Sigmoid colon (tissue), 7 donors: ENCODE measurements around the gene SIDT1. TPM values are rescaled to one million over a fixed set of nuclear protein-coding genes. Genes with fewer than 3 reads are reported as not detected.

Experiments used
- DNase-seq: peaks from one replicate; pipeline ENCODE4 v3.0.0-alpha.2; 2019
- H3K27ac ChIP-seq, 4 donors: fragments of 200-600 bp; sonication (generic); one replicate each; pipeline ENCODE4 v1.5.1; 2016 to 2019; ENCODE audit warnings: mild to moderate bottlenecking in 1 of 4
- H3K27me3 ChIP-seq, 3 donors: fragments of 200-600 bp; sonication (generic); one replicate each; pipeline ENCODE4 v1.5.1; 2019; ENCODE audit warnings: mild to moderate bottlenecking in 1 of 3
- H3K36me3 ChIP-seq, 4 donors: fragments of 200-600 bp; sonication (generic); one replicate each; pipeline ENCODE4 v1.5.1; 2016 to 2019
- H3K4me1 ChIP-seq, 4 donors: fragments of 200-600 bp; sonication (generic); one replicate each; pipeline ENCODE4 v1.5.1; 2017 to 2019
- H3K4me3 ChIP-seq, 4 donors: fragments of 200-600 bp; sonication (generic); one replicate each; pipeline ENCODE4 v1.5.1; 2017 to 2019; ENCODE audit warnings: mild to moderate bottlenecking in 2 of 4, moderate library complexity in 1 of 4
- H3K9me3 ChIP-seq, 4 donors: fragments of 200-600 bp in 3 of 4; sonication (generic) in 3 of 4; one replicate each; pipeline versions ENCODE4 v1.5.1 to v1.6.1; 2013 to 2019
- CTCF ChIP-seq, 4 experiments: fragments of 450-650 bp in 3 of 4; fragments of 200-600 bp in 1 of 4; IDR thresholded peaks; one replicate each; pipeline ENCODE4 v1.5.1; 2016 to 2019; ENCODE audit warnings: antibody characterized with exemption in 4 of 4, mild to moderate bottlenecking in 3 of 4, moderate library complexity in 2 of 4
- EP300 ChIP-seq, 4 donors: sonication (generic); formaldehyde crosslinking; IDR thresholded peaks; one replicate each; pipeline ENCODE4 v1.6.1; 2017; ENCODE audit warnings: antibody characterized with exemption in 4 of 4
- POLR2A ChIP-seq, 2 donors: fragments of 450-650 bp; IDR thresholded peaks; one replicate each; pipeline ENCODE4 v1.6.1; 2016; ENCODE audit warnings: antibody characterized with exemption in 2 of 2, mild to moderate bottlenecking in 2 of 2, moderate library complexity in 2 of 2
- POLR2AphosphoS5 ChIP-seq, 4 donors: sonication (generic); formaldehyde crosslinking; IDR thresholded peaks; one replicate each; pipeline ENCODE4 v1.6.1; 2017; ENCODE audit warnings: antibody characterized with exemption in 4 of 4
- WGBS, 2 donors: extraction: QIAGEN DNeasy Blood & Tissue Kit; methylation state at CpG; one replicate each; pipeline ENCODE4 v1.1.7; 2013; 5-methylcytosine and 5-hydroxymethylcytosine counted together
- intact Hi-C: fragments of 100-400 bp; cut with DNase I; formaldehyde crosslinking; loops from one replicate; pipeline ENCODE4 v1.15.1; 2023
- polyA plus RNA-seq, 3 donors: library from polyadenylated mRNA; stranded (reverse); fragments of 200-250 nt; gene quantifications; one replicate each; pipeline ENCODE4 v1.2.3, GENCODE V29; 2013
- total RNA-seq, 4 donors: library from RNA; depleted of rRNA; stranded (reverse); fragments of >200 nt; gene quantifications; one replicate each; pipeline ENCODE4 v1.1.0, GENCODE V29; 2016
- donor health status: healthy with polysubstance abuse.
- donor health status: Bipolar disorder and iron deficiency.
- donor health status: healthy.

SIDT1 gene
- total and polyA plus RNA-seq, 7 donors: 0.49 to 16.7 (median 1.4) TPM

GRCh38 chr3:113637756-113638155, 105.4 kb downstream of the SIDT1 start:
- Histone ChIP-seq H3K4me3 (no peak overlapping the region), H3K27ac (no peak overlapping the region), H3K27me3 (no peaks in the 10 kb centered on the region), H3K36me3 (no peaks in the 10 kb centered on the region), H3K9me3 (no peaks in the 10 kb centered on the region), H3K4me1 (no peaks in the 10 kb centered on the region)
- TF ChIP-seq CTCF (IDR thresholded peaks at IDR 0.05): no peak
- no peak for TF ChIP-seq POLR2AphosphoS5 (IDR thresholded peaks at IDR 0.05)
- TF ChIP-seq POLR2A (IDR thresholded peaks at IDR 0.05): no peak
- no peak for TF ChIP-seq EP300 (IDR thresholded peaks at IDR 0.05)
- WGBS, 2 donors: 96 to 97% methylated on average over 14 of the region's 14 CpGs
- intact Hi-C loops: no loop called here
- no peak for DNase-seq

GRCh38 chr3:113638910-113639309, 106.6 kb downstream of the SIDT1 start:
- intact Hi-C loops: no loop called here

GRCh38 chr3:113643583-113643982, 111.2 kb downstream of the SIDT1 start:
- TF ChIP-seq EP300 (IDR thresholded peaks at IDR 0.05): no peak
- no peak for TF ChIP-seq POLR2AphosphoS5 (IDR thresholded peaks at IDR 0.05)
- TF ChIP-seq POLR2A (IDR thresholded peaks at IDR 0.05): no peak
- TF ChIP-seq CTCF (IDR thresholded peaks at IDR 0.05): no peak
- Histone ChIP-seq H3K4me1 (peaks cover 0 to 13% (median 4%) of the 10 kb centered on the region in 4 donors), H3K9me3 (peaks cover 0 to 5% (median 0%) of the 10 kb centered on the region in 4 donors), H3K4me3 (no peak overlapping the region), H3K27me3 (no peaks in the 10 kb centered on the region), H3K36me3 (no peaks in the 10 kb centered on the region), H3K27ac (no peak overlapping the region)
- DNase-seq: no peak
- intact Hi-C loops: no loop called here
- WGBS, 2 donors: 97 to 98% methylated on average over 7 of the region's 7 CpGs

More at GRCh38 chr3:113638910-113639309, 106.6 kb downstream of the SIDT1 start:
- WGBS, 2 donors: 96 to 97% methylated on average over 3 of the region's 3 CpGs
- no peak for TF ChIP-seq POLR2A (IDR thresholded peaks at IDR 0.05)
- TF ChIP-seq EP300 (IDR thresholded peaks at IDR 0.05): no peak
- TF ChIP-seq CTCF (IDR thresholded peaks at IDR 0.05): no peak
- no peak for TF ChIP-seq POLR2AphosphoS5 (IDR thresholded peaks at IDR 0.05)
- Histone ChIP-seq H3K4me1 (no peaks in the 10 kb centered on the region), H3K9me3 (no peaks in the 10 kb centered on the region), H3K4me3 (no peak overlapping the region), H3K36me3 (no peaks in the 10 kb centered on the region), H3K27ac (no peak overlapping the region), H3K27me3 (no peaks in the 10 kb centered on the region)
- DNase-seq: no peak

- H3K27ac ChIP-seq: peak overlapping the region in 2 of 4 donors; percentile 4 to 61
Measured at GRCh38 chr3:113648524-113648923, 116.2 kb downstream of the SIDT1 start.

More at GRCh38 chr3:113648524-113648923, 116.2 kb downstream of the SIDT1 start:
- H3K9me3 ChIP-seq: peaks cover 0 to 5% (median 0%) of the 10 kb centered on the region in 4 donors
- no peak overlapping the region for H3K4me3 ChIP-seq
- H3K27me3 ChIP-seq: no peaks in the 10 kb centered on the region
- intact Hi-C loops: no loop called here
- H3K4me1 ChIP-seq: peaks cover 0 to 24% (median 13%) of the 10 kb centered on the region in 4 donors
- no peaks in the 10 kb centered on the region for H3K36me3 ChIP-seq
- no peak for DNase-seq
- no peak for TF ChIP-seq CTCF (IDR thresholded peaks at IDR 0.05)
- no peak for TF ChIP-seq POLR2AphosphoS5 (IDR thresholded peaks at IDR 0.05)
- peak in 1 of 4 donors; percentile 53 for TF ChIP-seq EP300 (IDR thresholded peaks at IDR 0.05)
- TF ChIP-seq POLR2A (IDR thresholded peaks at IDR 0.05): no peak
